ENCODE data around the gene TP53BP2. TPM values are rescaled to one million over a fixed set of nuclear protein-coding genes. Genes with fewer than 3 reads are reported as not detected.
"Not testable (repeated sequence)": the region's sequence is repeated elsewhere in the genome, so short reads cannot be mapped to it uniquely, and the experiment has no call there.

TP53BP2 gene, protein sequence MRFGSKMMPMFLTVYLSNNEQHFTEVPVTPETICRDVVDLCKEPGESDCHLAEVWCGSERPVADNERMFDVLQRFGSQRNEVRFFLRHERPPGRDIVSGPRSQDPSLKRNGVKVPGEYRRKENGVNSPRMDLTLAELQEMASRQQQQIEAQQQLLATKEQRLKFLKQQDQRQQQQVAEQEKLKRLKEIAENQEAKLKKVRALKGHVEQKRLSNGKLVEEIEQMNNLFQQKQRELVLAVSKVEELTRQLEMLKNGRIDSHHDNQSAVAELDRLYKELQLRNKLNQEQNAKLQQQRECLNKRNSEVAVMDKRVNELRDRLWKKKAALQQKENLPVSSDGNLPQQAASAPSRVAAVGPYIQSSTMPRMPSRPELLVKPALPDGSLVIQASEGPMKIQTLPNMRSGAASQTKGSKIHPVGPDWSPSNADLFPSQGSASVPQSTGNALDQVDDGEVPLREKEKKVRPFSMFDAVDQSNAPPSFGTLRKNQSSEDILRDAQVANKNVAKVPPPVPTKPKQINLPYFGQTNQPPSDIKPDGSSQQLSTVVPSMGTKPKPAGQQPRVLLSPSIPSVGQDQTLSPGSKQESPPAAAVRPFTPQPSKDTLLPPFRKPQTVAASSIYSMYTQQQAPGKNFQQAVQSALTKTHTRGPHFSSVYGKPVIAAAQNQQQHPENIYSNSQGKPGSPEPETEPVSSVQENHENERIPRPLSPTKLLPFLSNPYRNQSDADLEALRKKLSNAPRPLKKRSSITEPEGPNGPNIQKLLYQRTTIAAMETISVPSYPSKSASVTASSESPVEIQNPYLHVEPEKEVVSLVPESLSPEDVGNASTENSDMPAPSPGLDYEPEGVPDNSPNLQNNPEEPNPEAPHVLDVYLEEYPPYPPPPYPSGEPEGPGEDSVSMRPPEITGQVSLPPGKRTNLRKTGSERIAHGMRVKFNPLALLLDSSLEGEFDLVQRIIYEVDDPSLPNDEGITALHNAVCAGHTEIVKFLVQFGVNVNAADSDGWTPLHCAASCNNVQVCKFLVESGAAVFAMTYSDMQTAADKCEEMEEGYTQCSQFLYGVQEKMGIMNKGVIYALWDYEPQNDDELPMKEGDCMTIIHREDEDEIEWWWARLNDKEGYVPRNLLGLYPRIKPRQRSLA
- total RNA-seq = 10 to 100 TPM; 22.2 to 85.1 (median 38.8) TPM

DNA sequence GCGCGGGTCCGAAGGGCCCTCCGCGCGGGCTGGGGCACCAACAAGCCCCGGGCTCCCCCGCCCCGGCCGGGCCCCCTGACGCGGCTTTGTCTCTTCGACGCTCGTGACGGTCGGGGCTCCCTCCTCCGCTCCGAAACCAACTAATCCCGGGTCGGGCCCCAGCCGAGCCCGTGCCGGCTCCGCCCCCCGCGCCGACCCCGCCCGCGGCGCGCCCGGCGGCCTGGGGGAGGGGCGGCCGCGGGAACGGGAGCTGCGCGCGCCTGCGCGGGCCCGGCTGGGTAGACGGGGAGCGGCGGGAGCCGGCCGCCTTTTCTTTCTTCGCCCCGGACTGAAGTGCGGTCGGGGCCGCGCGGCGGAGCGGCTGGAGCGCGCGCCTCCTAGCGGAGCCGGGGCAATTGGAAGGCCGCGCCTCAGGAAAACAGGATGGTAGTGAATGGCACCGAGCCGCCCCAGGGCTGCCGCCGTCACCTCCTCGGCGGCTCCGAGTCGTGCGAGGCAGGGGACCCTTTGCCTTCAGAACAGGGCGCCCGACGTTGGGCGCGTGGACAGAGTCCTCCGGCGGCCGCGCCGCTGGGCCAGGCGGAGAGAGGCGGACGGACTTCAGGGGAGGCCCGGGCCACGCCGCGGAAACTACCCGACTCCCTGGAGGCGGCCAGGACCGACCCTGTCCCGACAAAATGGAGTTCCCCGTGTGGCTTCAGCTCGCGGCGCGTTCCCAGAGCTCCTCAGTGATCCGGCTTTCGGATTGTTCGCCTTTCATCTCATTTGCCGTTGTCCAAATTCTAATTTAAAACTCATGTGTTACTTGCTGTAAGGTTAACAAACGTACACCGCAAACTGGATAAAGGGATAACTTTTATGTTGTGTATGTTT is at the start of gene TP53BP2:
TP53BP2 (minus strand) TSS at position 138 of the 873 bp plus-strand sequence. CDS start 267 bp downstream, outside the sequence.
- peak; percentile 87 to 89 for ATAC-seq
- peak; percentile 80 to 88 for DNase-seq
- peaks cover 15 to 38% of the 10 kb centered on the region in 2 donors for H3K4me1 ChIP-seq
- intact Hi-C loops (cut with DNase I; ENCODE audit: low total_unique reads) = loop anchor here (1.0 to 5.0 kb wide), 4 partner anchors 9 to 709 kb away; partner anchors contain the start of gene CAPN2
- TF ChIP-seq, protein P1, sequence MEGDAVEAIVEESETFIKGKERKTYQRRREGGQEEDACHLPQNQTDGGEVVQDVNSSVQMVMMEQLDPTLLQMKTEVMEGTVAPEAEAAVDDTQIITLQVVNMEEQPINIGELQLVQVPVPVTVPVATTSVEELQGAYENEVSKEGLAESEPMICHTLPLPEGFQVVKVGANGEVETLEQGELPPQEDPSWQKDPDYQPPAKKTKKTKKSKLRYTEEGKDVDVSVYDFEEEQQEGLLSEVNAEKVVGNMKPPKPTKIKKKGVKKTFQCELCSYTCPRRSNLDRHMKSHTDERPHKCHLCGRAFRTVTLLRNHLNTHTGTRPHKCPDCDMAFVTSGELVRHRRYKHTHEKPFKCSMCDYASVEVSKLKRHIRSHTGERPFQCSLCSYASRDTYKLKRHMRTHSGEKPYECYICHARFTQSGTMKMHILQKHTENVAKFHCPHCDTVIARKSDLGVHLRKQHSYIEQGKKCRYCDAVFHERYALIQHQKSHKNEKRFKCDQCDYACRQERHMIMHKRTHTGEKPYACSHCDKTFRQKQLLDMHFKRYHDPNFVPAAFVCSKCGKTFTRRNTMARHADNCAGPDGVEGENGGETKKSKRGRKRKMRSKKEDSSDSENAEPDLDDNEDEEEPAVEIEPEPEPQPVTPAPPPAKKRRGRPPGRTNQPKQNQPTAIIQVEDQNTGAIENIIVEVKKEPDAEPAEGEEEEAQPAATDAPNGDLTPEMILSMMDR (IDR thresholded peaks at IDR 0.05 in 4 of 5, conservative IDR thresholded peaks at IDR 0.05 in 1 of 5) = peak; percentile 65 to 82 (median 76)
- peak; percentile 88 to 89 for TF ChIP-seq POLR2A (IDR thresholded peaks at IDR 0.05)
- H3K36me3 ChIP-seq = no peaks in the 10 kb centered on the region
- peak within 1 kb of the TSS; percentile 94 to 100 (median 98) for H3K27ac ChIP-seq
- peak within 1 kb of the TSS; percentile 78 to 93 (median 89) for H3K4me3 ChIP-seq
- in situ Hi-C loops (cut with MboI; ENCODE audit: low sequenced_read_pairs in 4 of 4) = no loop called here
- H3K9me3 ChIP-seq = no peaks in the 10 kb centered on the region
- H3K27me3 ChIP-seq = no peaks in the 10 kb centered on the region

DNA sequence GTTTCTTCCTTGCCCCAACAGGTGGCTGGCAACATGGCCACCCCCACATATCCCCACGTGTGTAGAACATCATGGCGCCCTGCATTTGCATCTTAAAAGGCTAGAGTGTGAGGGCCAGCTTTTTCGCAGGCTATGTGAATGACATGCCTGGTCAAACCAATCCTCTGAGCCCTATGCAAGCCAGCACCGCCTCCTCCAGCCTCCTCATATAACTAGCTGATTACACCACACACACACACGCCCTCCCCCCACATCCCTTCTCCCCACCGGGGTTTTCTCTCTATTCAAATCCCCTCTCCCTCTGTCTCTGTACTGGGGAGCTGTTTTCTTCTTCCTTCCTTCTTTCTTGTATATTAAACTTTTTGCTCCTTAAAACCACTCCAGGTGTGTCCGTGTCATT is 44.7 kb upstream of the TP53BP2 start:
- peaks cover 14 to 25% of the 10 kb centered on the region in 2 donors for H3K4me1 ChIP-seq
- H3K4me3 ChIP-seq; ATAC-seq; intact Hi-C loops (cut with DNase I; ENCODE audit: low total_unique reads); H3K27me3 ChIP-seq; H3K27ac ChIP-seq; H3K9me3 ChIP-seq; DNase-seq; in situ Hi-C loops (cut with MboI; ENCODE audit: low sequenced_read_pairs in 4 of 4); H3K36me3 ChIP-seq: not testable (repeated sequence)

DNA sequence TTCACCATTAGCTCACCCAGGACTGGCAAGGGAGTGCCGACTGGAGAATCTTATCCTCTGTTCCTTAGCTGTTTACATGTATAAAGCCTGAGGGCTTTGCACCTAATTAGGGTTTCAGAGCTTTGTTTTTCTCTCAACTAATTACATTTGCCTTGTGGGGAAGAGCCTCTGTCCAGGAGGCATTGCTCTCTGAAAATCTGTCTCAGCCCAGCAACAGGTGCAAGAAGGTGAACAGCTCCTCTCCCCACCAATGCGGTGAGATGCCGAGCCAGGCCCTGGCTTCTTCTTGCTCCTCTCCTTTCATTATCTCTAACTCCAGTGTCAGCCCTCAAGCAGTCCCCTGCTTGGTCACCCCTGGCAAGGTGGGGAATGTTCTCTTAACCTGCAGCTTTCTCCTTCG is 43.6 kb upstream of the TP53BP2 start:
- peaks cover 14 to 25% of the 10 kb centered on the region in 2 donors for H3K4me1 ChIP-seq
- H3K4me3 ChIP-seq; in situ Hi-C loops (cut with MboI; ENCODE audit: low sequenced_read_pairs in 4 of 4); DNase-seq; H3K27me3 ChIP-seq; ATAC-seq; H3K9me3 ChIP-seq; H3K36me3 ChIP-seq: not testable (repeated sequence)
- H3K27ac ChIP-seq = peak overlapping the region in 1 of 4 donors; percentile 18
- intact Hi-C loops (cut with DNase I; ENCODE audit: low total_unique reads) = loop anchor here (5.0 kb wide), 1 partner anchor 568 kb away; no protein-coding TSS in a partner anchor

DNA sequence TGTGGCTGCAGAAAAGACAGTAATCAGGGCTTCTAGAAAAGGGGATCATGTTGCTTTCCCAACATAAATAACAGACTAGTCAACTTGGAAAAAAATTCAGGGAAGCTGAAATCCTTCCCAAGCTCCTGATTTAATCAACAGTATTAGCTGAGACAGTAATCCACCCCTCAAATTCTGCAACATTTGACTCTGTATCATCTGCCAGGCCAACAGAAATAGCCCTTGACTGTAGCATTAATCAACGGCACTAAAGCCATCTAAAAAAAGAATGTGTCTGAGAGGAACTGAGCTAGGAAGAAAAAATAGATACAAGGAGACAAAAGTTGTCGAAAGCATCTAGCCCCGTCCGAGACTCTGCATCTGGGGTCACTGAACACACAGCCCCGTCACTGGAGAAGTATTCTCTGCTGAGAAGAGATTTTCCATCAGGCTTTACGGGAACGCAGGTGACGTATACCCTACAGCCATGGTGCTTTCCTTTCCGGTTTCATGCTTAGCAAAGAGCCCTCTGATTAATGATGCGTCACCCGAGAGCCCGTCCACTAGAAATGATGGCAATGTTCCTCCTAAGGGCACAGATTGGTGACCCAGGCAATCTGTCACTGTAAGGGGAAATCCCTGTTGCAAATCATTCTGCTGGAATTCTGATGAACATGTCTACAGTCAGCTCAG is 42.1 kb upstream of the TP53BP2 start:
- Histone ChIP-seq H3K27me3 (no peaks in the 10 kb centered on the region), H3K27ac (peak overlapping the region; percentile 73 to 90 (median 84)), H3K4me3 (peak overlapping the region; percentile 14 to 48 (median 41)), H3K4me1 (peaks cover 14 to 25% of the 10 kb centered on the region in 2 donors), H3K36me3 (no peaks in the 10 kb centered on the region), H3K9me3 (no peaks in the 10 kb centered on the region)
- intact Hi-C loops (cut with DNase I; ENCODE audit: low total_unique reads) = loop anchor here (2.0 to 5.0 kb wide), 2 partner anchors 41 to 569 kb away; no protein-coding TSS in a partner anchor
- no peak for TF ChIP-seq POLR2A (IDR thresholded peaks at IDR 0.05)
- TF ChIP-seq, protein P1 (IDR thresholded peaks at IDR 0.05 in 4 of 5, conservative IDR thresholded peaks at IDR 0.05 in 1 of 5) = no peak
- DNase-seq = peak; percentile 46 to 67
- in situ Hi-C loops (cut with MboI; ENCODE audit: low sequenced_read_pairs in 4 of 4) = no loop called here
- ATAC-seq = peak; percentile 93 to 95

Measured in gastrocnemius medialis (tissue), 4 donors.